ENCODE data around the gene FAM81A. TPM values are rescaled to one million over a fixed set of nuclear protein-coding genes. Genes with fewer than 3 reads are reported as not detected.

The FAM81A gene
- total RNA-seq, 1 experiment from 2014 or later = 4.9 TPM

- DNase-seq (ENCODE audit: low read depth) = no peak
These were observed 102.7 kb downstream of the FAM81A start for GRCh38 chr15:59540654-59541053.

GRCh38 chr15:59541750-59542149 lies 103.8 kb downstream of the FAM81A start:
- no peak for DNase-seq (ENCODE audit: low read depth)

- no peak for DNase-seq (ENCODE audit: low read depth)
These were observed 105.9 kb downstream of the FAM81A start for GRCh38 chr15:59543721-59544547.

GRCh38 chr15:59545573-59545972 lies 107.6 kb downstream of the FAM81A start:
- DNase-seq (ENCODE audit: low read depth) = no peak

GRCh38 chr15:59548501-59549226 lies 110.7 kb downstream of the FAM81A start:
- no peak for DNase-seq (ENCODE audit: low read depth)

GRCh38 chr15:59549301-59550185 lies 111.6 kb downstream of the FAM81A start:
- no peak for DNase-seq (ENCODE audit: low read depth)

- no peak for DNase-seq (ENCODE audit: low read depth)
These were observed 112.5 kb downstream of the FAM81A start for GRCh38 chr15:59550530-59550929.

GRCh38 chr15:59550956-59551355 lies 113.0 kb downstream of the FAM81A start:
- no peak for DNase-seq (ENCODE audit: low read depth)

- DNase-seq (ENCODE audit: low read depth) = peak; percentile 30
These were observed 116.1 kb downstream of the FAM81A start for GRCh38 chr15:59553879-59554735.

GRCh38 chr15:59555696-59556095 lies 117.7 kb downstream of the FAM81A start:
- no peak for DNase-seq (ENCODE audit: low read depth)

GRCh38 chr15:59556380-59556779 lies 118.4 kb downstream of the FAM81A start:
- DNase-seq (ENCODE audit: low read depth) = peak; percentile 11

- no peak for DNase-seq (ENCODE audit: low read depth)
These were observed 119.6 kb downstream of the FAM81A start for GRCh38 chr15:59557581-59557980.

- peak; percentile 16 for DNase-seq (ENCODE audit: low read depth)
These were observed 120.9 kb downstream of the FAM81A start for GRCh38 chr15:59558851-59559250.

GRCh38 chr15:59561547-59561946 lies 123.6 kb downstream of the FAM81A start:
- DNase-seq (ENCODE audit: low read depth) = no peak

- DNase-seq (ENCODE audit: low read depth) = no peak
These were observed 124.6 kb downstream of the FAM81A start for GRCh38 chr15:59562448-59563186.

GRCh38 chr15:59565299-59565698 lies 127.3 kb downstream of the FAM81A start:
- DNase-seq (ENCODE audit: low read depth) = no peak

GRCh38 chr15:59567324-59567723 lies 129.3 kb downstream of the FAM81A start:
- no peak for DNase-seq (ENCODE audit: low read depth)

- no peak for DNase-seq (ENCODE audit: low read depth)
These were observed 131.5 kb downstream of the FAM81A start for GRCh38 chr15:59569477-59569876.

GRCh38 chr15:59570315-59570714 lies 132.3 kb downstream of the FAM81A start:
- DNase-seq (ENCODE audit: low read depth) = no peak

- no peak for DNase-seq (ENCODE audit: low read depth)
These were observed 133.6 kb downstream of the FAM81A start for GRCh38 chr15:59571606-59572005.

All from RPMI7951 (cell line).